Left renal pelvis (tissue), 4 donors: ENCODE measurements around the gene ZNF491. TPM values are rescaled to one million over a fixed set of nuclear protein-coding genes. Genes with fewer than 3 reads are reported as not detected.

Experiments used
- polyA plus RNA-seq, 4 donors: library from polyadenylated mRNA; unstranded; fragments of 120-200 nt; gene quantifications; one replicate each; pipeline ENCODE4 v1.2.1, GENCODE V29; 2013; ENCODE audit not compliant: insufficient read length in 4 of 4

The ZNF491 gene
- polyA plus RNA-seq, 4 donors: 3.4 to 4.9 (median 4.8) TPM

Other genes with a start within 250 kb of the ZNF491 start
- gene ELOF1, start 239.3 kb upstream of the ZNF491 start, polyA plus RNA-seq: 10 to 100 TPM; 42.2 to 59.9 (median 49.7) TPM
- 10 to 100 TPM in 1 of 4 donors, 1 to 10 TPM in 3; 3.9 to 16.0 (median 9.1) TPM for gene ACP5, start 220.9 kb upstream of the ZNF491 start, polyA plus RNA-seq
- 10 to 100 TPM; 33.0 to 50.7 (median 42.9) TPM for gene ZNF627, start 201.0 kb upstream of the ZNF491 start, polyA plus RNA-seq
- gene ZNF823, start 59.6 kb upstream of the ZNF491 start, polyA plus RNA-seq: 10 to 100 TPM in 2 of 4 donors, 1 to 10 TPM in 2; 6.4 to 13.5 (median 10.3) TPM
- gene ZNF441, start 31.5 kb upstream of the ZNF491 start, polyA plus RNA-seq: 10 to 100 TPM in 3 of 4 donors, 1 to 10 TPM in 1; 8.7 to 18.1 (median 15.2) TPM
- gene ZNF440, start 15.8 kb downstream of the ZNF491 start, polyA plus RNA-seq: 10 to 100 TPM in 3 of 4 donors, 1 to 10 TPM in 1; 6.8 to 20.0 (median 16.3) TPM
- 10 to 100 TPM; 10.8 to 27.4 (median 21.4) TPM for gene ZNF439, start 50.2 kb downstream of the ZNF491 start, polyA plus RNA-seq
- 10 to 100 TPM in 3 of 4 donors, 1 to 10 TPM in 1; 7.0 to 24.9 (median 17.6) TPM for gene ZNF69, start 89.3 kb downstream of the ZNF491 start, polyA plus RNA-seq
- gene ZNF700, start 126.6 kb downstream of the ZNF491 start, polyA plus RNA-seq: 10 to 100 TPM in 3 of 4 donors, 1 to 10 TPM in 1; 9.6 to 23.3 (median 18.8) TPM
- 10 to 100 TPM in 1 of 4 donors, 1 to 10 TPM in 3; 2.6 to 11.9 (median 8.8) TPM for gene ZNF763, start 166.5 kb downstream of the ZNF491 start, polyA plus RNA-seq
- gene ZNF433, start 237.2 kb downstream of the ZNF491 start, polyA plus RNA-seq: 10 to 100 TPM in 3 of 4 donors, 1 to 10 TPM in 1; 6.0 to 19.4 (median 17.0) TPM